NCI-H774 (cell line): ENCODE measurements around the gene TMEM179.

Source experiments
- DNase-seq: peaks from one replicate; lab custom pipeline; 2025; lab: John Stamatoyannopoulos, UW

The TMEM179 gene

GRCh38 chr14:104555430-104556255 is 48.9 kb downstream of the TMEM179 start:
- DNase-seq: no peak

GRCh38 chr14:104554608-104555429 is 49.8 kb downstream of the TMEM179 start:
- no peak for DNase-seq

GRCh38 chr14:104554088-104554607 is 50.4 kb downstream of the TMEM179 start:
- no peak for DNase-seq

GRCh38 chr14:104553166-104554087 is 51.1 kb downstream of the TMEM179 start:
- no peak for DNase-seq

GRCh38 chr14:104552738-104553125 is 51.8 kb downstream of the TMEM179 start:
- DNase-seq: no peak

- no peak for DNase-seq
These were observed 52.5 kb downstream of the TMEM179 start for GRCh38 chr14:104551851-104552737.

GRCh38 chr14:104550861-104551728 is 53.5 kb downstream of the TMEM179 start:
- no peak for DNase-seq

- no peak for DNase-seq
These were observed 54.2 kb downstream of the TMEM179 start for GRCh38 chr14:104550340-104550860.

- no peak for DNase-seq
These were observed 54.8 kb downstream of the TMEM179 start for GRCh38 chr14:104549536-104550339.

GRCh38 chr14:104548802-104549535 is 55.6 kb downstream of the TMEM179 start:
- DNase-seq: no peak

- no peak for DNase-seq
These were observed 56.4 kb downstream of the TMEM179 start for GRCh38 chr14:104547998-104548700.

GRCh38 chr14:104547310-104547997 is 57.1 kb downstream of the TMEM179 start:
- DNase-seq: no peak

- no peak for DNase-seq
These were observed 57.8 kb downstream of the TMEM179 start for GRCh38 chr14:104546591-104547309.

- no peak for DNase-seq
These were observed 58.5 kb downstream of the TMEM179 start for GRCh38 chr14:104545942-104546501.

- no peak for DNase-seq
These were observed 59.2 kb downstream of the TMEM179 start for GRCh38 chr14:104545151-104545941.
